ENCODE measurements around the gene ETDB.
"Not testable (repeated sequence)": the region's sequence is repeated elsewhere in the genome, so short reads cannot be mapped to it uniquely, and the experiment has no call there.

The ETDB gene

DNA sequence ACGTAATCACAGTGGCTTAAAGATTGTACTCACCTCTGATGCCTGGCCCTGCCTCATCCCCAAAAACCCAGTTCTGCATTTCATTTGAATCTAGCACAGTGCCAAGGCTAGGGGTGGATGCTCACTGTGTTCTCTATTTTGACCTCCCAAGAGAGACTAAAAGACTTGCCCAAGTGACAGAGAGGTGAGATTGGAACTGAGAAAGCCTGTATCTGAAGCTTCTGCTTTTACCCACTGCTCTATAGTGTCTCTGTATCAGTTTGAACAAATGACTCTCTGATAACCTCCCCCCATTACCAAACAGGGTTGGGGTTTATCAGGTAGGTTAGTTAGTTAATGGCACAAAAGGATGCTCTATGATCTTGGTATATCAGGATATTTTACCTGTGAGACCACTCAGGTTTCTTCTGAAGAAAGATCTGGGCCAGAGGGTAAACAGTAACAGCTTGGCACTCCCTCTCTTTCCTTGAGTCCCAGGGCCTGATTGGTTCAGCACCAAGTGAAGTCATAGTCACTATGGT, at the start of gene ETDB:
Gene ETDB (minus strand): TSS at position 471 of the 521 bp plus-strand sequence. CDS start 1,265 bp downstream, outside the sequence.
- DNase-seq (ENCODE audit: low read depth); H3K4me3 ChIP-seq (ENCODE audit: low read depth, low read length): not testable (repeated sequence)

DNA sequence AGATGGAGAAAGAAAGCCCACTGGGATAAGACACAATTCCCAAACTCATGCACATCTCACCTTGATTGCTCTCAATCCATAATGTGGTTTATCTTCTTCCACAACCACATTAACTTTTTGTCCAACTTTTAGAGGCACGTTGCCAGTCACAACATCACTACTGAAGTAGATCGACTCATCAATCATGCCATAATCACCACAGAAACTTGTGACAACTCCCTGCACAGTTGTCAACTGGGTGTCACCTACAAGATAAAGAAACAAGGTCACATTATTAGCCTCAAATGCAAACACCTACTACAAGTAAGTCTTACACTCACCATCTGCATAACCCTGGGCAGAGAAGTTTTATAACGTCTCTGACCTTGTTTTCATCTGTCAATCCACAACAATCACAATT, 49.2 kb upstream of the ETDB start:
- H3K4me3 ChIP-seq (ENCODE audit: low read depth, low read length); DNase-seq (ENCODE audit: low read depth): not testable (repeated sequence)

DNA sequence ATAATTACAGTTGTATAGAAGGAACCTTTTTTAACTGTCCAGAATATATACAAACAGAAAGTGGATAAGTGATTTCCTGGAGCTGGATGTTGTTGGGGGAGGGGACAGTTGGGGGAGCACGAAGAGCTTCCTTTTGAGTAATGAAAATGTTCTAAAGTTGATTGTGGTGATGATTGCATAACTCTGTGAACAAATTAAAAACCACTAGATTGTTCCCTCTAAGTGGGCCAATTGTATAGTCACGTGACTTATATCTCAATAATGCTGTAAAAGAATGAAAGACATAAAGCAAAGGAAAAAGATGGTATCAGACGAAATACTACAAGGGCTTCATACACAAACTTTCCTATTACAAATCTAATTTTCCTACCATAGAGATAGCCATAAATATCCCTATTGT, 48.2 kb upstream of the ETDB start:
- no peak overlapping the region for H3K4me3 ChIP-seq (ENCODE audit: low read depth, low read length)
- TF ChIP-seq, protein P1, sequence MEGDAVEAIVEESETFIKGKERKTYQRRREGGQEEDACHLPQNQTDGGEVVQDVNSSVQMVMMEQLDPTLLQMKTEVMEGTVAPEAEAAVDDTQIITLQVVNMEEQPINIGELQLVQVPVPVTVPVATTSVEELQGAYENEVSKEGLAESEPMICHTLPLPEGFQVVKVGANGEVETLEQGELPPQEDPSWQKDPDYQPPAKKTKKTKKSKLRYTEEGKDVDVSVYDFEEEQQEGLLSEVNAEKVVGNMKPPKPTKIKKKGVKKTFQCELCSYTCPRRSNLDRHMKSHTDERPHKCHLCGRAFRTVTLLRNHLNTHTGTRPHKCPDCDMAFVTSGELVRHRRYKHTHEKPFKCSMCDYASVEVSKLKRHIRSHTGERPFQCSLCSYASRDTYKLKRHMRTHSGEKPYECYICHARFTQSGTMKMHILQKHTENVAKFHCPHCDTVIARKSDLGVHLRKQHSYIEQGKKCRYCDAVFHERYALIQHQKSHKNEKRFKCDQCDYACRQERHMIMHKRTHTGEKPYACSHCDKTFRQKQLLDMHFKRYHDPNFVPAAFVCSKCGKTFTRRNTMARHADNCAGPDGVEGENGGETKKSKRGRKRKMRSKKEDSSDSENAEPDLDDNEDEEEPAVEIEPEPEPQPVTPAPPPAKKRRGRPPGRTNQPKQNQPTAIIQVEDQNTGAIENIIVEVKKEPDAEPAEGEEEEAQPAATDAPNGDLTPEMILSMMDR (IDR thresholded peaks at IDR 0.05; ENCODE audit: control insufficient read depth, extremely low read depth, insufficient read depth) = no peak
- no peak for DNase-seq (ENCODE audit: low read depth)

GRCh38 chrX:135154688-135155087, 34.4 kb upstream of the ETDB start:
- not testable (repeated sequence) for H3K4me3 ChIP-seq (ENCODE audit: low read depth, low read length); DNase-seq (ENCODE audit: low read depth)

GRCh38 chrX:135126145-135126544, 5.8 kb upstream of the ETDB start:
- H3K4me3 ChIP-seq (ENCODE audit: low read depth, low read length); DNase-seq (ENCODE audit: low read depth): not testable (repeated sequence)

GRCh38 chrX:135116064-135116463, 4.3 kb downstream of the ETDB start:
- not testable (repeated sequence) for DNase-seq (ENCODE audit: low read depth); H3K4me3 ChIP-seq (ENCODE audit: low read depth, low read length)

- TF ChIP-seq, protein P1 (IDR thresholded peaks at IDR 0.05; ENCODE audit: control insufficient read depth, extremely low read depth, insufficient read depth) = no peak
- DNase-seq (ENCODE audit: low read depth) = no peak
- no peak overlapping the region for H3K4me3 ChIP-seq (ENCODE audit: low read depth, low read length)
These were observed 5.9 kb downstream of the ETDB start for GRCh38 chrX:135114392-135114791.

DNA sequence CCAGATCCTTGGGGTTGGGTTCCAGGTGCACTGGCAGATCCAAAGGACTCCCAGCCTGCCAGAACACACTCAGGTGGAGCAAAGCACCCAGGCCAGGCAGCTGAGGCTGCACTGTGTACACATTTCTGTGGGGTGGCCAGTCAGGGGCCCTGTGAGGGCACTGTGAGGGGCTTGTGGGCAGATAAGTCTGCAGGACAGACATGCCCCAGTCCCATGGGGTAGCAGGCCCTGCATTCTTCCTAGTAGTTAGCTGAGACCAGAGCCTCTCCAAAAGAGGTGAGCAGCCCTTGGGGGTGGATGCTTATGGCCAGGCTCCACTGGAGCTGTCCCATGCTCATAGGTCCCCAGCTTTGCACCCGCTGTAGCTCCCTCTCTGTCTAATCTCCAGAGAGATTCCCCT, 7.6 kb downstream of the ETDB start:
- DNase-seq (ENCODE audit: low read depth) = no peak
- no peak overlapping the region for H3K4me3 ChIP-seq (ENCODE audit: low read depth, low read length)
- TF ChIP-seq, protein P1 (IDR thresholded peaks at IDR 0.05; ENCODE audit: control insufficient read depth, extremely low read depth, insufficient read depth) = no peak

DNA sequence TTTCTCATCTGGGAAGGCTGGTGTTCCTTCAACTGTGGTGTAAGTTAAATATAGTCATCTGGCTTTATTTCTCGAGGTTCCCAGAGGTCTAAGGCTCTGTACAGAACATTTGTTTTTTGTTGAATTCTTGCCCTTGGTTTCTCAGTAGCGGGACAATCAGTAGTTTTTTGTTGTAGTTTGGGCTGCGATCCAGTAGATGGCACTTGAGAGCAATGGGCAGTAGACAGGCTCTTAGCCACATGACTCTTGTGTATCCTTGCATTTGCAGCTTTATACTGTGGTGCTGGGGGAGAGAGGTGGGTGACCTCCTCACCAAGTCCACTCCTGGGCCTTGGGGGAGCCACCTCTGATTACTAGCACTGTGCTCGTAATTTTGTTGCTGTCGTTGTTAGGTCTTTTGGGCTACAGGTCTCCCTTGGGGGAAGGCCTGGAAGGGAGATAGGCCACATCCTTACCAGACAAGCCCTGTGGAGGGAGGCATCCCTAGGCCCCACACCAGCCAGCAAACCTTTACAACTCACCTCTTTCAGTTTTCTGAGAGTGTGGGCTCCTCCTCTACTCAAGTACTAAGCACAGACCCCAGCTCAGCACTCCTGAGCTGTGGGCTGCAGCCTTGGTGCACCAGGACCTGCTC, 8.1 kb downstream of the ETDB start:
- no peak for DNase-seq (ENCODE audit: low read depth)
- TF ChIP-seq, protein P1 (IDR thresholded peaks at IDR 0.05; ENCODE audit: control insufficient read depth, extremely low read depth, insufficient read depth) = peak; percentile 65
- no peak overlapping the region for H3K4me3 ChIP-seq (ENCODE audit: low read depth, low read length)

- H3K4me3 ChIP-seq (ENCODE audit: low read depth, low read length) = no peak overlapping the region
- no peak for DNase-seq (ENCODE audit: low read depth)
- TF ChIP-seq, protein P1 (IDR thresholded peaks at IDR 0.05; ENCODE audit: control insufficient read depth, extremely low read depth, insufficient read depth) = no peak
These were observed 10.8 kb downstream of the ETDB start for GRCh38 chrX:135109554-135109953.

All from LNCaP clone FGC (cell line).